Body of pancreas (tissue), 4 donors: Measurements from ENCODE around the gene DTNA. TPM values are rescaled to one million over a fixed set of nuclear protein-coding genes. Genes with fewer than 3 reads are reported as not detected.
"Not testable (repeated sequence)": the region's sequence is repeated elsewhere in the genome, so short reads cannot be mapped to it uniquely, and the experiment has no call there.

Experiments
- ATAC-seq: fragments of 150-250 bp; one replicate; pipeline ENCODE4 v1.9.1; 2016
- DNase-seq, 4 donors: peaks; one replicate each; pipeline ENCODE4 v3.0.0-alpha.2; 2019
- H3K27ac ChIP-seq, 4 donors: fragments of 200-600 bp; sonication (generic); 1 replicate in 3 of 4; 2 replicates in 1 of 4; pipeline versions ENCODE4 v1.5.1 to v1.6.1; 2016 to 2019; ENCODE audit warnings: mild to moderate bottlenecking in 1 of 4, mixed read lengths in 1 of 4, moderate library complexity in 1 of 4
- H3K27me3 ChIP-seq, 2 donors: fragments of 200-600 bp; sonication (generic); one replicate each; pipeline ENCODE4 v1.6.0; 2016; ENCODE audit warnings: mild to moderate bottlenecking in 1 of 2
- H3K36me3 ChIP-seq, 2 donors: fragments of 200-600 bp; sonication (generic); replicated peaks in 1 of 2; 2 replicates each; pipeline ENCODE4 v1.5.1; 2016; ENCODE audit warnings: low read depth in 2 of 2; ENCODE audit not compliant: insufficient read depth in 1 of 2
- H3K4me1 ChIP-seq: fragments of 200-600 bp; sonication (generic); one replicate; pipeline ENCODE4 v1.6.0; 2016
- H3K4me3 ChIP-seq, 2 donors: fragments of 200-600 bp; sonication (generic); 1 replicate in 1 of 2; 2 replicates in 1 of 2; pipeline ENCODE4 v1.5.1; 2016 to 2019
- H3K9me3 ChIP-seq, 3 donors: fragments of 200-600 bp; sonication (generic); 1 replicate in 2 of 3; 2 replicates in 1 of 3; pipeline ENCODE4 v1.5.1; 2016
- POLR2A ChIP-seq, 3 donors: fragments of 450-650 bp; IDR thresholded peaks; one replicate each; pipeline ENCODE4 v1.6.1; 2016; ENCODE audit warnings: antibody characterized with exemption in 3 of 3, mild to moderate bottlenecking in 2 of 3
- WGBS, 2 donors: methylation state at CpG; one replicate each; pipeline ENCODE4 v1.1.5; 2017; 5-methylcytosine and 5-hydroxymethylcytosine counted together
- intact Hi-C: fragments of 100-400 bp; cut with DNase I; formaldehyde crosslinking; loops from one replicate; pipeline ENCODE4 v1.15.1; 2023
- total RNA-seq, 2 donors: library from RNA; depleted of rRNA; stranded (reverse); fragments of >200 nt; gene quantifications; one replicate each; pipeline ENCODE4 v1.1.0, GENCODE V29; 2016
- TF ChIP-seq, protein P1 (sequence below), 7 experiments: fragments of 450-650 bp in 4 of 7; fragments of 200-600 bp in 3 of 7; sonication (generic) in 3 of 7; IDR thresholded peaks; one replicate each; pipeline ENCODE4 v1.5.1; 2016 to 2019; ENCODE audit warnings: antibody characterized with exemption in 7 of 7

Gene DTNA
- total RNA-seq, 2 donors from 2014 or later = 31.0 to 32.2 TPM

GRCh38 chr18:34707670-34708069 is 2.4 kb upstream of the DTNA start:
- ATAC-seq = peak; percentile 69
- WGBS, 2 donors = 22 to 41% methylated on average over 4 of the region's 4 CpGs
- H3K4me1 ChIP-seq = peaks cover 7% of the 10 kb centered on the region
- DNase-seq = peak; percentile 33 to 58 (median 53)
- H3K9me3 ChIP-seq = peaks cover 0 to 3% (median 0%) of the 10 kb centered on the region in 3 donors
- no peak for TF ChIP-seq POLR2A (IDR thresholded peaks at IDR 0.05)
- TF ChIP-seq, protein P1, sequence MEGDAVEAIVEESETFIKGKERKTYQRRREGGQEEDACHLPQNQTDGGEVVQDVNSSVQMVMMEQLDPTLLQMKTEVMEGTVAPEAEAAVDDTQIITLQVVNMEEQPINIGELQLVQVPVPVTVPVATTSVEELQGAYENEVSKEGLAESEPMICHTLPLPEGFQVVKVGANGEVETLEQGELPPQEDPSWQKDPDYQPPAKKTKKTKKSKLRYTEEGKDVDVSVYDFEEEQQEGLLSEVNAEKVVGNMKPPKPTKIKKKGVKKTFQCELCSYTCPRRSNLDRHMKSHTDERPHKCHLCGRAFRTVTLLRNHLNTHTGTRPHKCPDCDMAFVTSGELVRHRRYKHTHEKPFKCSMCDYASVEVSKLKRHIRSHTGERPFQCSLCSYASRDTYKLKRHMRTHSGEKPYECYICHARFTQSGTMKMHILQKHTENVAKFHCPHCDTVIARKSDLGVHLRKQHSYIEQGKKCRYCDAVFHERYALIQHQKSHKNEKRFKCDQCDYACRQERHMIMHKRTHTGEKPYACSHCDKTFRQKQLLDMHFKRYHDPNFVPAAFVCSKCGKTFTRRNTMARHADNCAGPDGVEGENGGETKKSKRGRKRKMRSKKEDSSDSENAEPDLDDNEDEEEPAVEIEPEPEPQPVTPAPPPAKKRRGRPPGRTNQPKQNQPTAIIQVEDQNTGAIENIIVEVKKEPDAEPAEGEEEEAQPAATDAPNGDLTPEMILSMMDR (IDR thresholded peaks at IDR 0.05) = no peak
- no peak overlapping the region for H3K27ac ChIP-seq
- H3K4me3 ChIP-seq = no peak overlapping the region
- H3K27me3 ChIP-seq = no peaks in the 10 kb centered on the region
- intact Hi-C loops = no loop called here
- H3K36me3 ChIP-seq = no peaks in the 10 kb centered on the region

DNA sequence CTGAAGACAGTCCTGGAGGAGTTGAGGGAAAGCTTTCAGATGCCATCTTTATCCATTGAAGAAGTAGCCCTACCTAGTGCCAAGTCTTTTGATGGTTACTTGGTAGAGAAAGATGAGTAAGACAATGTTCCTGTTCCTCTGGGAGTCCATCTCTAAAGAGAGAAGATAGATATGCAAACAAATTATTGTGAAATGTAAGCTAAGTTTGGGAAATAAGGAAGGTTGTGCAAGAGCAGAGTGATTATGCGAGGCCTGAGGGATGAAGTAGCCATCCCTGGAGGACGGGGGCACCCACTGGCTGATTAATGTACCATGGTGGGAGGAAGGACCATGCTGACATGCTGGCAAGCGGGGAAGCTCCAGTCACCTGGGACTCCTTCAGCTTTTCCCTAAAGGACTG is 994 bp upstream of the DTNA start:
- Histone ChIP-seq H3K36me3 (no peaks in the 10 kb centered on the region), H3K9me3 (peaks cover 0 to 3% (median 0%) of the 10 kb centered on the region in 3 donors), H3K4me1 (peaks cover 7% of the 10 kb centered on the region), H3K27me3 (no peaks in the 10 kb centered on the region), H3K27ac (no peak overlapping the region), H3K4me3 (no peak overlapping the region)
- peak; percentile 72 for ATAC-seq
- no peak for DNase-seq
- no peak for TF ChIP-seq POLR2A (IDR thresholded peaks at IDR 0.05)
- TF ChIP-seq, protein P1 (IDR thresholded peaks at IDR 0.05) = no peak
- 77 to 88% methylated on average over 3 of the region's 3 CpGs for WGBS, 2 donors
- intact Hi-C loops = no loop called here

DNA sequence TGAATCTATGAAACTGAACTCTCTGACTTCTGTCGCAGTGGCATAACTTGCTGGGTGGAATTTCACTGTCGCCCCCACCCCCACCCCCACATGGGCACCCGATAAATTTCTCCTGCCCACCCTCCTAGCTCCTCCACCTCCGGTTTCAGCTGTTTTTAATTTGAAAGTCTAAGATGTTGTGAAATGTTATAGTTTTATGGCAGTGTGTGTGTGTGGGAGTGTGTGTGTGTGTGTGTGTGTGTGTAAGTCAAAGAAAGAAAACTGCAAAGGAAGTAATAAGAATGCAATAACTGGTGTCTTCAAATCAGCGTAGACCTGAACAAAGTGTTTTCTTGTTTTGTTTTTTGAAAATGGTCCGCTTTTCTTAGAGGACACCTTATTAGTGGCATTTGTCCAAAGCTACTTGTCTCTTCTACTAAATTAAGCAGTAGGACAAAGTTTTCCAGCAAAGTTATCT is 388 bp downstream of the DTNA start:
- intact Hi-C loops = no loop called here
- H3K4me3 ChIP-seq = no peak overlapping the region
- peaks cover 0 to 3% (median 0%) of the 10 kb centered on the region in 3 donors for H3K9me3 ChIP-seq
- no peak for DNase-seq
- WGBS, 2 donors = 47 to 76% methylated on average over 6 of the region's 6 CpGs
- H3K27ac ChIP-seq = no peak overlapping the region
- ATAC-seq = no peak
- no peaks in the 10 kb centered on the region for H3K27me3 ChIP-seq
- TF ChIP-seq, protein P1 (IDR thresholded peaks at IDR 0.05) = no peak
- no peak for TF ChIP-seq POLR2A (IDR thresholded peaks at IDR 0.05)
- peaks cover 7% of the 10 kb centered on the region for H3K4me1 ChIP-seq
- H3K36me3 ChIP-seq = no peaks in the 10 kb centered on the region

- Histone ChIP-seq H3K4me1 (peaks cover 7% of the 10 kb centered on the region), H3K36me3 (no peaks in the 10 kb centered on the region), H3K27ac (no peak overlapping the region), H3K9me3 (peaks cover 0 to 3% (median 0%) of the 10 kb centered on the region in 3 donors), H3K27me3 (no peaks in the 10 kb centered on the region), H3K4me3 (no peak overlapping the region)
- 71 to 72% methylated on average over 5 of the region's 5 CpGs for WGBS, 2 donors
- TF ChIP-seq POLR2A (IDR thresholded peaks at IDR 0.05) = no peak
- TF ChIP-seq, protein P1 (IDR thresholded peaks at IDR 0.05) = no peak
- ATAC-seq (no peak), DNase-seq (no peak)
- intact Hi-C loops = no loop called here
Measured at GRCh38 chr18:34710934-34711333, 836 bp downstream of the DTNA start.

DNA sequence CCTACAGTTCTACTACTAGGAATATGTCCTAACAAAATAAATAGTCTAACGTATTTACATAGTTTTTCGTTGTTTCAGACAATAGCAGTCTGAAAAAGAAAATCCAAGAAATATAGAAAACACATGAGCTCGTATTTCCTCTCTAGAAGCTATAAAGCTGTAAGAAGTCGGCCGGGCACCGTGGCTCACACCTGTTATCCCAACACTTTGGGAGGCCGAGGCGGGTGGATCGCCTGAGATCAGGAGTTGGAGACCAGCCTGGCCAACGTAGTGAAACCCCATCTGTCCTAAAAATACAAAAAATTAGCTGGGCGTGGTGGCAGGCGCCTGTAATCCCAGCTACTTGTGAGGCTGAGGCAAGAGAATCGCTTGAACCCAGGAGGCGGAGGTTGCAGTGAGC is 6.0 kb downstream of the DTNA start:
- not testable (repeated sequence) for ATAC-seq, DNase-seq
- 97% methylated on average over 14 of the region's 14 CpGs for WGBS, 2 donors

More for the DNA sequence above, 6.0 kb downstream of the DTNA start:
- H3K36me3 ChIP-seq, H3K9me3 ChIP-seq, H3K4me1 ChIP-seq, H3K27me3 ChIP-seq, H3K27ac ChIP-seq, H3K4me3 ChIP-seq, intact Hi-C loops: not testable (repeated sequence)
